Activated CD4-positive, alpha-beta T cell treated with anti-CD3 and anti-CD28 coated beads for 24 hours (primary cell): ENCODE results near the gene KRT24.
"Not testable (repeated sequence)": the region's sequence is repeated elsewhere in the genome, so short reads cannot be mapped to it uniquely, and the experiment has no call there.

Experiments
- DNase-seq, 2 donors: peaks; one replicate each; pipeline ENCODE4 v3.0.0-alpha.2; 2020; ENCODE audit warnings: low read depth in 2 of 2

KRT24 gene

DNA sequence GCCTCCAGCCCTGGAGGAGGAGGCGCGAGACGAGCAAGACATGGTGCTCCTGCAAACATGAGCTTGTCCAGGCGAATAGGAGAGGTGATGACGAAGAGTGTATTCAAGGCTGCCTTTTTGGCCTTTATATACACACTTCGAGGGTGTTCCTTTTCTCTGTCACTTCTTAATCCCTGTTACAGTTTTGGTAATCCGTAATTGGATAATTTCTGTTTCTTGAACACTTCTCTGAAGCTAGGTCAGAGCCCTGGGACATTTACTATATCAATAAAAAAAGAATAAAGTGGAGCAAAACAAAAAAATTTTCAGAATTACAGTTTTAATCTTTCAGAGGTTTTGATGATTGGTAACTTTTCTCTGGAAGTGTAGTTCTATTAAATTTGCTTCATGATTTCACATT, at the start of gene KRT24:
KRT24 (minus strand) TSS at position 101 of the 400 bp plus-strand sequence; CDS start at position 42, 59 bp downstream.
- no peak for DNase-seq

DNA sequence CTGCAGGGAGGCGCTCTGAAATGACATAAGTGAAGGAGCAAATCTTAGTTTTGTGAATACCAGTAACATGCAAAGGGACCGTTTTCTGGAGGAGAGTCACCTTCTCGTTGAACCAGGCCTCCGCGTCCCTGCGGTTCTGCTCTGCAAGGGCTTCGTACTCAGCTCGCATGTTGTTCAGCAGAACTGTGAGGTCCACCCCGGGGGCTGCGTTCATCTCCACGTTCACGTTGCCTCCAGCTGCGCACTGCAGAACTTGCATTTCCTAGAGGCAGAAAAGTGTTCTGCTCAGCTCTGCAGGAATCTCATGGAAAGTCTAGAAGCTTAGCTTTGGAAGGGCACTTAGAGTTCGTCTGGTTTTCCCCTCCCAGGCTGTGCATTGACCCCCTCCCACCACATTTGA, 47.5 kb upstream of the KRT24 start:
- no peak for DNase-seq

DNA sequence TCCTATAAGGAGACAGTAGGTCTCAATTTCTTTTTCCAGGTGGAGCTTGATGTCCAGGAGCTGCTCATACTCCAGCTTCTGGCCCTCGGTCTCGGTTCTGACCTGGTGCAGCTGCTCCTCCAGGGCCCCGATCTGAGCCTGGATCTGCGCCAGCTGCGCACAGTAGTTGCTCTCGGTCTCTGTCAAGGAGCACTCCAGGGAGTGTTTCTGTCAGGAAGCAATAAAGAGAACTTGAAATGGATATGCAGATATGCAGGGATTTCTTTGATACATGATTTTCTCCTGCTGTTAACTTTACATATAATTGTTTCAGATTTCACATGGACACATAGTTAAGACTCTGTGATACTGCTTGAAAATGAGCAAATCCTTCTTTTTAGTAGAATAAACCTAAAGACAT, 46.8 kb upstream of the KRT24 start:
- DNase-seq: no peak

DNA sequence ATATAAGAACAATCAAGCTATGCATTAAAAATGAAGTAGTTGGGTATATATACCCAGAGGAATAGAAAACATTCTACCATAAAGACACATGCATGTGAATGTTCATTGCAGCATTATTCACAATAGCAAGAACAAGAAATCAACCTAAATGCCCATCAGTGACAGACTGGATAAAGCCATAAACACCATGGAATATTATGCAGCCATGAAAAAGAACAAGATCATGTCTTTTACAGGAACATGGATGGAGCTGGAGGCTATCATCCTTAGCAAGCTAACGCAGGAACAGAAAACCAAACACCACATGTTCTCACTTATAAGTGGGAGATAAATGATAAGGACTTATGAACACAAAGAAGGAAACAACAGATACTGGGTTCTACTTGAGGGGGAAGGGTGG, 45.1 kb upstream of the KRT24 start:
- DNase-seq: not testable (repeated sequence)

DNA sequence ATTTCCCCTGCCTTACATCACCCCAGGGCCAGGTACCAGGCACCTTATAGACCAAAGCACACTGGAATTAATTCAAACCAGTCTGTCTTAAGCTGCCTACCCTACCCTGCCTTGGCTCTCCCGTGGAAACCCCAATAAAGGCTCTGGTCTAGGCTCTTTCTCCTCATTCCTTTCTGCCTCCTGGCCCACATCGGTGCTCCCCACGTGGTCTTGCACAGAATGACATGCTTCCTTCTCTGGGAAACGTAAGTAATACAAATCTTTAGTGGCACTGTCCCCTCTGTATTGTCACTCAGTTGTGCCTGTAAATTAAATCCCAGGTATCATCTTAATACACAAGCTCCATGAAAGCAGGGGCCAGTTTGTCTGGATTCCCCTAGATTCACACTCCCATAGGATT, 35.0 kb upstream of the KRT24 start:
- no peak for DNase-seq

DNA sequence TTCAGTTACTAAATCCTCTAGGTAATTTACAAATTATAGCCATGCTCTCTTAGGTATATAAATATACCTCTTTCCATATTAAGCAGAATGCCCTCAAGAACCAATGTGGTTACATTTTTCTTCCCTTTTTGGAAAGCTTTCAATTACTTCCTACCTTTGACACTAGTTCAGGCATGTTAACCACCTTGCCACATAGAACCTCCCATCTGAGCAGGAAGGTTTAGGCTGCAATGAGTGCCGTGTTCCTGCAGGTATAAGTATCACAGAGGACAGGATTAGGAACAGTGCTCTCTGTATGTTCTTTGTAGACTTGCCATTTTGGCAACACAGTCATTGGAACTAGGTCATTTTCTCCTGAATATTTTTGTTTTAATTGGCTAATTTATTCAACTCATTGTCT, 31.5 kb upstream of the KRT24 start:
- no peak for DNase-seq

DNA sequence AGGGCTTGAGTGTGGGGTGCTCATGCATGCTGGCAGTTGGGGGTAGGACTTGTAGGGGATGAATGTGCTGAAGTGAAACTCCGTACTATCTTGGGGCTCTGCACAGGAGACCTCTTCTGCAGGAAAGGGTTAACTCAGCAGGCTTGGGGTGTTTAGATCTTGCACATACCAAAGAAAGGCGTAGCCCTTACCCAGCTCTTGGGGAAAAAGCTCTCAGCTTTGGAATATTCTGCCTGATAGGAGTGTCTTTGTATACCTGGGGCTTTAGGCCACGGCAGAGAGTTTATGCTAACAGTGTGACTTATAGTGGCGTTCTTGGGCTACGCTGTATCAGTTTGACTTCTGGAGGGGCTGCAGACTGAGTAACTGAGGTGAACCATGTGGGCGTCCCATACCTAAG, 30.5 kb upstream of the KRT24 start:
- DNase-seq: no peak

DNA sequence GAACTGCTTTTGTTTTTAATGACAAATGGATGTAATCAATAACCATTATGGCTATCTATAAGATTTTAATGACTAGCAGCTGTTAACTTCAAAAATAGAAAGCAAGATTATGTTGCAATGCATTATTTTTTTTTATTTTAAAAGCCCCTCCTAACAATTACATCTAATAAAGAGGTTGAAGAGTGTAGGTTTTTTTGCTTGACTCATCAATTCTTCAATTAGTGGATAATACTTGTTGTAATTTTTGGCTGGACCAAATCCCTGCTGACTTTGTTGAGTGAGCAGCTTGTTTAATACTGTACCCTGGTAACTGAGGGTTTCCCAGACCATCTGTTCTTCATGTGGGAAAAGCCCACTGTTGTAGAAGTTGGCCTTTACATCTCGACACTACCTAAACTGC, 27.4 kb upstream of the KRT24 start:
- DNase-seq: no peak

DNA sequence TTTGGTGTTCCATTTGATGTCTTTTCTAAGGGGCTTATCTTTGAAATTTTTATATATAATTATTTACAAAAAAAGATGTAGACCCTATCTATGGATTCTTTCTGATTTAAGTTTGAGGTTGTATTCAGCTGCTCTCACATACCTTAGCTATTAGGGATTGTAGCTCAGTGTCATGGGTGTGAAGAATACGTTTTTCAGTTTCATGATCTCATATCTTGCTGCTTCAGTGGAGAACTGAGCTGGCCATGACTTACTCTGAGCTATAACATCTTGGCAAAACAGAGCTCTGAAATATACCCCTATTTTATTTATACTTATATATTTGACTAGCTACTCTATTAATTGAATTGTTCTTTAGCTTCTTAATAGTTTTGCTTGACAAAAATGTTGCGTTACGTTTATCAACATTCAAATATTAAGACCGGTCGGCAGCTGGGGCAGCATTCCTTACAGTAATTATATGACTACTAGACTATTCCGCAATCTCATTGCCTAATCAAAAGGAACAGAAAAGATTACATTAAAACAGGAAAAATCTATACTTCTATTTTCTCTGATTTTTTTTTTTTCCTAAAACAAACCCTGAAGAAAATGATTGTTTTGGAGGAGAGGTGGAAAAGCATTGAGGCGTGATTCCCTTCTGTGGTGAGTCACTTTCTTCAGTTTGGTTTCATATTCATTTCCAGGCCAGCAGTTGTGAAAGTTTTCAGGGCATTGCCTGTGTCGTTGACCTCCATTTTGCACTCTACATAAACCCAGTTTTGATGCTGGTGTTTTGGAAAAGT, 24.1 kb upstream of the KRT24 start:
- no peak for DNase-seq

DNA sequence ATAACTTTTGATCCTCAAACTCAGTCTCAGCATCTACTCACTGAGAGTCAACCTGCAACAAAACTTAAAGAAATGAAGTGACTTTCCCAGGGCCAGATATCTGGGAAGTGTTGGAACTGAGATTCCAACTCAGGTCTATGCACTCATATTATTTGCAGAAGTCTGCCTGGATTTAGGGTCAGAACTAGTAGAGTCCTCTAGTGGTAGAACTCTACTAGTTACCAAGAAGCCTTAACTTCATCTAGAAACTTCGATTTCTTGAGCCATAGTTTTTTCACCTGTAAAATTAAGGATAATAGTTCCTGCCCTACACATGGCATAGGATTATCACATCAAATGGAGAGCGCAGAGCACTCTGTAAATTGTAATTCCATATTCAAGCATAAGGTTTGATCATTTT, 23.4 kb upstream of the KRT24 start:
- DNase-seq: no peak

DNA sequence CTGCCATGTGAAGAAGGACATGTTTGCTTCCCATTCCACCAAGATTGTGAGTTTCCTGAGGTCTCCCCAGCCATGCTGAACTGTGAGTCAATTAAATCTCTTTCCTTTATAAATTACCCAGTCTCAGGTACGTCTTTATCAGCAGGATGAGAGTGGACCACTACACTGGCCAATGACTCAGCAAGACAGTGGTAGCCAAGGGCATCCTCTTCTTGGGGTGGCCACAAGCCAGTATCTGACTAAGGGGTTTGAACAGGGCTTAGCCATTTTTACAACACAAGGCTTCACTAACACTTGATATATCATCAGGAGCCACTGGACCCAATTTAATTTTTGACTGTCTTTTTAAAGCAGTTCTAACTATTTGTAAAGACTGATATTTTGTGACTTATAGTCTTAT, 21.1 kb upstream of the KRT24 start:
- no peak for DNase-seq

DNA sequence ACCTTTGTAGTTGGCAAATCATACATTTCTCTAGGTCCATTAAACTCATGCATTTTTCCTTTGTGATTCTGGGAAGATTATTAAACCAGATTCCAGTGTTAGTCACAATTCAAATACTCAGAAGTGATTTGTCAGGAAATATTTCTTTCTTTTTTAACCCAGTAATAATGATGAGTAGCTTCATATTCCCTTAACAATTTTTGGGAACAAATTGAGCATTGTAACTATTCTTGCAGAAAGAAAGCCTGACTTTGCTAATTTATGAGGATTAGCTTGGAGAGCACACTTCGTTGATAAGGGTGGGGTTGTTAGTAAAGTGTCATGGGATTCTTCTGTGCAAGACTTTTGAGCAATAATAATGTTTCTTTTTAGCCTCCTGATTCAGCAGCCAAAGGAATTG, 18.7 kb upstream of the KRT24 start:
- no peak for DNase-seq

DNA sequence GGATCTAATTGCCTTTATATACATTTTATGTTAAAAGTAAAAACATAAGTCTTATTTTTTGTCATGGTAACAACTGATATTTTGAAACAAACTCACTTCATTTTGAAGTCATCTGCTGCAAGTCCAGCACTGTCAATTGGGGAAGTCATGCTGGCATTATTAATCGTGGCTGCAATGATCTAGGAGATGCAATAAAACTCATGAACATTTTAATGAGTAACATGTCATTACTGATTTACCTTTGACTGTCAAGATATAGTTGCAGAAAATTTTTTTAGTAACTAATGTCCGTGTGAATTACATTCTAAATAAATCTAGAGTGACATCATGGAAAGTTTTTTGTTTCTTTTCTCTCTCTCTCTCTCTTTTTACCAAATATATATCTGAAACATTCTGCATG, 17.3 kb upstream of the KRT24 start:
- no peak for DNase-seq

DNA sequence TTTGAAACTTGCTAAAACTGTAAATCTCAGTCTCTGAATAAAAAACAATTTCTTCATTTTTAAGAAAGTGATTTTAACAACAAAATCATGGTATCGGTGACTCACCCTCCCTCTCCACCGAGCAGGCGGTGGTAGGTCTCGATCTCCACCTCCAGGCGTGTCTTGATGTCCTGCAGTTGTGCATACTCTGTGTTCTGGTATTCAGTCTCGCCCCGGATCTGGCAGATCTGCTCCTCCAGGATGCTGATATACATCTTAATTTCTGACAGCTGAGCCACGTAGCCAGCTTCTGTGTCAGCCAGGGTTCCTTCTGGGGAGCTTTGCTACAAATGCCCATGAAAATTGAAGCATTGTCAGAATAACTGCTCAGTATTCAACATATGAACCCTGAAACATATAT, 15.4 kb upstream of the KRT24 start:
- no peak for DNase-seq

DNA sequence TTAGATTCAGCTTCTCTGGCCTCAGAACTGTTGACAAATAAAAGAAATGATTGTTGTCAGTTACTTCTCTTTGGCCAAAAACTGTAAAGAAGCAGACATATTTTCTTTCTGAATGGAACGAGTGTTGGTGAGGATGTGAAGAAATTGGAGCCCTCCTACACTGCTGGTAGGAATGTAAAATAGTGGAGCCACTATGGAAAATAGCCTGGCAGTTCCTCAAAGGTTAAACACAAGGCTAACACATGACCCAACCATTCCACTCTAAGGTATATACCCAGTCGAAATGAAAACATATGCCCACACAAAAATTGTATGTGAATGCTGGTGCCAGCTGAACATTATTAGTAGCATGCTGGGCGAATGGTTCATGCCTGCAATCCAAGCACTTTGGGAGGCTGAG, 14.2 kb upstream of the KRT24 start:
- no peak for DNase-seq

DNA sequence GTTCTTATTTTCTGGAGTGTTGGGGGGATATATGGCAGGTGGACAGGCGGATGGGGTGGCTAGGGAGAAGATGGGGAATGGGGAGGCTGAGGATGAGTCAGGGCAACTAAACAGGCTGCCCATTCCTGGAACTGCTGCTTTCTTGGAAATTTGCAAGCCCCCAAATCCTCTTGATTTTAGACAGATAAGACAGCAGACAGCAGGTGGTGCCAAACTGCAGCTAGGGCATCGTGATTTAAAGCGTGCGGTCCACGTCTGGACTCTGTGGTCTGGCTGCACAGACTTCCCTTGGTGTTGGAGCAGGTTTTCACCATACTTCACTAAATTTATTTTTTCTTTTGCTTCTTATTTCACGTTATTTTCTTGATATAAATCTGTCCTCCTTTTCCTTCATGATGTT, 10.9 kb upstream of the KRT24 start:
- no peak for DNase-seq

DNA sequence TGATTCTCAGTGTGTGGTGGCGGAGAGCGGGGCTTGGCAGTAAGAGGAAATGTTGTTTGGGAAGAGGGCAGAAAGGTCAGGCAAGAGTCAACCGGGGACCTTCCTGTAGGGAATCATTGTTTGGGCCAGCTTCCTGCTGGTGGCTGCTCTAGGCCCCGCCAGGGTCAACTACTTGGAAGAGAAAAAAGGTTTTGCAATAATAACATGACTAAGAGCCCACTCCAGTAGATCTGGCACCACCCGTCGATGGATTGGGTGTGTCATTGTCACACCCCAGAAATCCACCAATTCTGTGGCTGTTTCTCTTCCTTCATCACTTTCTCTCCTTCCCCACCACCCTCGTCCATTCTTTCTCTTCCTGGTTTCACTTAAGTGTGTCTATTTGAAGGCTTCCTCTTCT, 4.2 kb upstream of the KRT24 start:
- DNase-seq: no peak

DNA sequence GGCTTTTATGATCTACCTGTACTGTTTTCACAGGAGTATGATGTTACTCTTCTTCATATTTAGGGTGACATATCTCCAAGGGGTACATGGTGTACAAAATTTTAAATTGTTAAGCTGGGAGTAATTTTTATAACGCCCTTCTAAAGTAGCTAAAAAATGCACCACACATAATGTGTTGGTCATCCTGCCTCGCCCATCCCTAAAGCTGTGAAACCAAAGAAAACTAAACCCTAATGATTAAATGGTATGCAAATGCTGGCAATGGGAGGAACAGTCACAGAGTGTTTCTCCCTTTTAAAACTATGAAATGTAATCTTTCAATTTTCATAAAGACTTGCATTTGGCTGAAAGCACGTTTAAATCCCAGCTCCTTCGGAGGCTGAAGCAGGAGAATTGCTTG, 2.0 kb upstream of the KRT24 start:
- no peak for DNase-seq

DNA sequence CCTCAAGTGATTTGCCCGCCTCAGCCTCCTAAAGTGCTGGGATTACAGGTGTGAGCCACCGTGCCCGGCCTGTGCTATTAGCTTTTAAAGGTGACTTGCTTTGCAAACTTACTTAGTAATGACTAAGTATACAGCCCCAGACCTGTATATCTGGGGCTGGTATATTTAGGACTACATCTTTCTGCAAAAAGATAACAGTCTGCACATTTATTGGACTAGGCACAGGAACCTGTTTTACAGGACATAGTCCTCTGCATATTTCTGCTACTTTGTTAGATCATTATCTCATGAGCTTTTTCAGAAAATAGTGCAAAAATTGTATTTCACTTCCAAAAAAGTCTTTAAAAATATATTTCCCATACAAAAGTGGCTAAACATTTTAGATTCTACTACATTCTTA, 1.3 kb downstream of the KRT24 start:
- no peak for DNase-seq

DNA sequence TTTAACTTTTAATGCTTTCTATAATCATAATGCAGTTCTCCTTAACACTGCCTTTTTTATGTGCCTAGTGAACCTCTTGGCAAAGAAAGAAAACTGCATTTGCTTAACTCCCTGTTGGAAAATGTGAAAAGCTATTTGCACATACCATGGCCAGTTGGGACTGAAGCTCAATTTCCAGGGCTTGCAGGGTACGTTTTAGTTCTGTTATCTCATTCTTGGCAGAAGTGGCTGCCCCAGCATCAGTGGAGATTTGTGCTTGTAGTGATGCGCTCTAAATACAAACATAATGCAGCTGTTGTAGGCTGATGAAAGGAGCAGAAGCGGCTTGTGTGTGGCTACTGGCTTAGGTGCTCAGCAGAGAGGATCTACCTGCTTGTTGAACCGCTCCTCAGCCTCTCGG, 3.7 kb downstream of the KRT24 start:
- DNase-seq: no peak

DNA sequence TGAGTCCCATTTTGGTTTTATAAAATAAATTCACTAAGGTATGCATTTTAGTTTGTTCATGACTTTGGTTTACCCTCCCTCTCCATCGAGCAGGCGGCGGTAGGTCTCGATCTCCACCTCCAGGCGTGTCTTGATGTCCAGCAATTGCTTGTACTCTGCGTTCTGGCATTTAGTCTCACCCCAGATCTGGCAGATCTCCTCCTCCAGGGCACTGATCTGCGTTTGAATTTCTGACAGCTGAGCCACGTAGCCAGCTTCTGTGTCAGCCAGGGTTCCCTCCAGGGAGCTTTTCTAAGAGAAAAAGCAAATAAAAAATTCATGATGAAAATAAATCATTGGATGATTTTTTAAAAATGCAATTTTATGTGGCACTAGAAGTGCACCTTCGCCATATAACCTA, 4.2 kb downstream of the KRT24 start:
- no peak for DNase-seq

DNA sequence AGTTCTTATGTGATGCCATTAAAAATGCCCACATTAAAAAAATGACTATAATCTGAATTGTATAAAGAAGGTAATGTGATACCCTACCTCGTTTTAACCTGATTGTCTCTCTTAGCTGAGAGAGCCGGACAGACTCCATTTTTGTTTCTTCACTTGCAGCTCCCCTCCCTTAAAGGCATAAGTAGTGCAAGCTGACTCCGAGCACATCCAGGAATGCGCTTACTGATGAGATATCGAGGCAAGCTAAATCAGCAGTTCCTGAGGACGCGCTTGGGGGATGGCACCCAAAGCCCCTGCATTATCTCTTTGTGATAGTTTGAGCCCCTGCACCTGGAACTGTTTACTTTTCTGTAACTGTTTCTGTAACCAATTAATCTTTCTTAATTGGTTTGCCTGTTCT, 6.3 kb downstream of the KRT24 start:
- DNase-seq: no peak

DNA sequence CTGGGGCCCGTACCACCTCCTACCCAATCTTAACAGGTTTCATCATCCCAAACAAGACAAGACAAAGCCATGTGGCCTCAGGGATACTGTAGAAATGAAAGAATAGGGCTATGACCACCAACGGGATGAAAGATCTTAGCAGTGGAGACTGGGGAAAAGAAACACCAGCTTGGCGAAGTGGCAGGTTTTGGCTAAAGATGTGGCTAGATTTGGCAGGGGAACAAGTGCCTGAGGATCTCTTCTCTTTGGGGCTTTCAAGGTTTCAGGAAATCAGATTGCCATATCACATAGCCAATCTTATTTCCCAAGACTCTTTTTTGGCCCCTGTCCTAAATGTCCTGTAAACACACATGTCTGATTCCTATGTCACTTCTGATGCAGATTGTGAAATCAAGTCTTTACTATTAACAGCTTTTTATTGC, 6.9 kb downstream of the KRT24 start:
- no peak for DNase-seq

DNA sequence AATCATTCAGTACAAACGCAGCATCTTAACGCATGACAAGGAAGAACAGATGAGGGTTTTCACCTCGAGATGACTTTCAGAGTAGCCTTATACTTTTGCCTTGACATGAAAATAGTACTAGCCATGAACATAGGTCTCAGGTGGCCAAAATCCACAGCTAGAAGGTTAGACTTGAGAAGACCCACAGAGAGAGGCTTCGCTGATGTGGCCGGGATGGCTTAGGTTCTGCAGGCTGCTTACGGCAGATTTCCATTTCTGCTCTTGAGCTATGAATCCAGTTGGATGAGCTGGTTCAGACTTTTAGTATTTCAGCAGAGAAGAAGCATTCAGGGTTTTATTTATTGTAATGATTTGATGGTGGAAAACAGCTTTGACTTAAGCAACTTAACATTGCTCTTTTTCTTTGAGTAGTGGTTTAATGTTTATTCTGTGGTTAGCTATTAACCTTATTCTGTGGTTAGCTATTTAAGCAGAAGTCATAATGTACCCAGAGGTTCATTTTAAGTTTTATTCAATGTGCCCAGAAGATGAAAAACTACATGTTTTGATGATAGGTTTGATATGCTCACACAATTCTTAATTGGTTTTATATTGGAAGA, 7.6 kb downstream of the KRT24 start:
- no peak for DNase-seq
